Activated CD4-positive, CD25-positive, alpha-beta regulatory T cell treated with anti-CD3 and anti-CD28 coated beads, Interleukin-2, amount 50 U/mL, for 72 hours (primary cell): Measurements from ENCODE around the gene ZCCHC14.

Source experiments
- DNase-seq: peaks from one replicate; pipeline ENCODE4 v3.0.0; 2021

Gene ZCCHC14

GRCh38 chr16:87423429-87423828 lies 69.4 kb downstream of the ZCCHC14 start:
- DNase-seq: no peak

GRCh38 chr16:87422106-87422505 lies 70.7 kb downstream of the ZCCHC14 start:
- no peak for DNase-seq

DNA sequence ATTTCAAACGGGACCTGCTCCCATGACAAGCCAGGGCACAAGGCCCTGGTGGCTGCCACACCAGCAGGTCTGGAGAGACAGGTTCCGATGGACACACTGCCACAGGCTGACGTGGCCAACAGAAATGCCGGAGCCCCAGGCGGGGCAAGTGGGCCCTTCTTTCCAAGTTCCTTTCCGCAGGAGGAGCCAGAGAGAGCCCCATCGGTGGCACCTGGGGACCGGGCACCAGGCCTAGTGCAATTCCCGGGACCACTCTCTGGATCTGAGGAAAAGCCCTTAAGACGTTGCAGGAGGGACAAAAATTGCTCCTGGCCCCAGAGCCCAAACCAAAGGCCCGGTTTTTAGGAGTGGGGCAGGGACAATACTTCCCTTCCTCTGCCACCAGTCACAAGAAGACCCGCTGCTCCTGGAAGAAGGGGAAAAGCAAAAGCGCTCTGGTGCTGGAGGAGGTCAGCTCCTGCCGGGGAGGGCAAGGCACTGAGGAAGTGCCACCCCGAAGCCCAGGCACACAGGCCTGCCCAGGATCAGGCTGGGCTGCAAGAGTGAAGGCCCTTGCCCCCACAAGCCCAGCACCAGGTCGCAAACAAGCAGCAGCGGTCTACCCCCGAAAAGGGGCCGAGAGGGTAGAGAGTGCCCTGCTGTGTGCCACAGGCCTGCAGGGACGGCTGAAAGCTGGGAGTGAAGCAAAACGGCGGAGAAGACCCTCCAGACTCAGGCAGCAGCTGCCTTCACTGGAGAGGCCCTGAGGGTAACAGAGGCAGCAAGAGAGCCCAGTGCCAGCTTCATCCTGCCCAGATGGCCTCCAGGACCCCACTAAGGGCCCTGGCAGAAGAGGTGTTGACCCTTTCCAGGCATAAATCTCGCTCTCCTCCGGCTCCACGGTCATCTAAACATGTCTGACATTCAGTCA lies 71.6 kb downstream of the ZCCHC14 start:
- DNase-seq: no peak

GRCh38 chr16:87420026-87421002 lies 72.5 kb downstream of the ZCCHC14 start:
- no peak for DNase-seq

GRCh38 chr16:87418644-87419043 lies 74.2 kb downstream of the ZCCHC14 start:
- DNase-seq: no peak

DNA sequence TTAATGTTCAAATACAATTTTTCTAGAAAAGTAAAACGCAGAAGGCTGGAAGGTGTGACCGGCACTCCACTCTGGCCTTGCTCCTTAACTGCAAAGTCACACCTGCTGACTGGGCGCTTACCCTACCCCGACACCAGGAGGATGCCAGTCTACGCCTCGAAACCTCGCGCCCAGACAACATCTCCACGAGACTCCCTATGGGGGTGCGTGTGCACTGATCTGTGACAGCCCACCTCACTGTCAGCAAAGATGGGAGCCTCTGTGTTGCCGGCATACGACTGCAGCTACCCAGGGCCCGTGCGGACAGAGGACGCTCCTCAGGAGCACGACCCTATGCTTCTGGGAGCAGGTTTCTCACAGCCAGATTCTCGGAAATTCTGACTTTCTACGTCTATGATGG lies 74.6 kb downstream of the ZCCHC14 start:
- DNase-seq: no peak

GRCh38 chr16:87417528-87417910 lies 75.3 kb downstream of the ZCCHC14 start:
- no peak for DNase-seq

DNA sequence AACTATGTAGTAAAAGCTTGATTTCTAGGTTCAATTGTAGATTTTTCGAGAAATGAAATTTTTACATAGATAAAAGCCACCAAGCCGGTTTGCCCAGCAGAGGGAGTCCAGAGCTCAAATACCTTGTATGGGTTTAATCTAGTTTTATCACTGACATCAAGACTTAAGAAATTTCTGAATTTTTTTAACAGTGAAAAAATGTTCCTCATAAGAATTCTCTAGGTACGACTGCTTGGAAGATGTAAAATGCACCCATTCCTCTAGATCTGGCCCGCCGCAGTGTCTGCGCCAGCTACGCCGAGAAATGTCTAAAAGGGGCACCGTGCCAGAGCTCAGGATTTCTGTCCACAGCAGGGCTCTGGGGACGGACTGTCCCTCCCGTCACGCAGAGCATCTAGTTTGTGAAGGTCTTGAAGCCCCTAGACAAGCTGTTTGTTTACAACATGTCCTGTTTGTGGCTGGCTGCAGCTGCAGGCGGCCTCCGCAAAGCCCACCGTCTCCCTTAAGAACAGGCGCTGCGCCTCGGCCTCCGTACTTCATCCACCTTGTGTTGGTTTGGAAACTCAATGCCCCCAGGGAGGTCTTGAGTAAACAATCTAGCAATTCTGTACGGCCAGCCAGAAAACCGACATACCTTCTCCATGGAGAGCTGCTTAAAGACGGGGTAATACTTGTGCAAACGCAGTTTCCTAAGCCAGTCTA lies 75.8 kb downstream of the ZCCHC14 start:
- DNase-seq: no peak

- no peak for DNase-seq
Measured at GRCh38 chr16:87415441-87415840, 77.4 kb downstream of the ZCCHC14 start.

GRCh38 chr16:87414251-87414680 lies 78.6 kb downstream of the ZCCHC14 start:
- DNase-seq: no peak

DNA sequence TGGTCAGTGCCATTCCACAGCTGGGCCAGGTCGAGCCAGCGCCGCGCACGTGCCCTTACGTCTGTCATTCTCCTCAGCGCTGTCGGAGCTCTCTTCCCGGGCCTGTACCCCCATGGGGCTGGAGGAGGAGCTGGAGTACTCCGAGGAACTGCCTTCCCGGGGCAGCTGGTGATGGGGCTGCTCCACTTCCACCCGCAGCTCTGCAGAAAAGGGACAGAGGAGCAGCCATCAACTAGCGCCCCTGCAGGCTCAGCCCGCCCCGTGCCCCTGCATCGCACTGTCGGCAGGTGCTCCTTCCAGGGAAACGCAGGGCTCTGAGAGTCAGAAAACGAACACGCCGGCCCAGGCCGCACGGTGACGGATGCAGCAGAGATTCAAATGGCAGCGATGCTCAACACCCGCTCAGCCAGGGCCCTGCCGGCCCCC lies 79.8 kb downstream of the ZCCHC14 start:
- DNase-seq: no peak

GRCh38 chr16:87412371-87412995 lies 80.3 kb downstream of the ZCCHC14 start:
- no peak for DNase-seq

DNA sequence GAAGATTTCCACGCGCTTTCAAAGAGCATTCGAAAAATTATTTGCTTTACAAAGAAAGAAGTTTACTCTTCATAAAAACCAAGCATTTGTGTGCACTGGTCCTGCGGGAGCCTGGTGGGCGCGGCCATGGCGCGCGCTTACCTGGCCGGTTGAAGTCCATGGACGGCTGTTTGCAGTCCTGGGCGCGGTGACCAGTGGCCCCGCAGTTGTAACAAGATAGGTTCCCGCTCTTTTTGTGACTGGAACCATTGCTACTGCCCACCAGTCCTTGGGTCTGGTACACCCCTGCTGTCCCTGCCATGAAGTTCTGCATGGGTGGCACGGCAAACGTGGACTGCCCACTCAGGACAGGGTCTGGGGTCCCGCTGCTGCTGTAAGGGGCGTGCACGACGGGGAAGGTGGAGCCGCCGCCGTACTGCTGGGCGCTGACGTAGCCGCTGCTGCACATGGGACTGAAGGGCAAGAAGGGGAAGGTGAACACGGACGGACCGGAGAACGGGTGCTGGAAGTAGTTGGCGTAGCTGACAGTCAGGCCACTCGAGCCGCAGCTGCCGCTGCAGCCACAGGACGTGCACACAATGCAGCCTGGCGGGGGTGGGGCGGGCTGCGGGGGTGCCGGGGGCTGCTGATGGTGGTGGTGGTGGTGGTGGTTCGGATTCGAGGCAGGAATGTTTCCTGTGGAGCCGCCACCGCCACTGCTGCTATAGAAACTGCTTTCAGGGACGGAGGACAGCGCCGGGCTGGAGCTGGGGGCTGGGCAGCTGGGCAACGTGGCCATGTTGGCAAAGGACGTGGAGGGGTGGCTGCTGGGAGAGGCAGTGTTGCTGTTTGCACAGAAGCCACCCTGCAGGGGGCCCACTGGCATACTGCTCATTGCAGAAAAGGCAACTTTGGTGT lies 81.2 kb downstream of the ZCCHC14 start:
- DNase-seq: no peak

- DNase-seq: no peak
Measured at GRCh38 chr16:87410968-87411367, 81.9 kb downstream of the ZCCHC14 start.

DNA sequence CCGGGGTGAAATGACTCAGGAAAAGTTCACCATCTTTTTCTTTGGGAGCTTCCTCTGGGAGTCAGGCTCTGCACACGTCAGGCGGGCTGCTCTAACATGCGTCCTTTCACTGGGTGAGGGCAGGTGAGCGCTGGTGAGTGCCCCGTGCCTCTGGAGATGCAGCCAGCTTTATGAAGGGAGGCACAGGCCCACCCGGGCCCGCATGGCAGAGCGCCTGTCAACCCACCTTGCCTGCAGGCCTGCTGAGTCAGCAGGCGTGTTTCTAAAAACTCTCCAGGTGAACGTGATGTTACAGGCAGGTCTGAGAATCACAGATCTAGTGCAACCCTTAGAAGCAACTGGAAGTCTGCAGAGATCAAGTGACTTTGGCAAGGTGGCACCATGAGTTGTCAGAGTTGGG lies 82.3 kb downstream of the ZCCHC14 start:
- no peak for DNase-seq

- no peak for DNase-seq
Measured at GRCh38 chr16:87409781-87410180, 83.0 kb downstream of the ZCCHC14 start.

DNA sequence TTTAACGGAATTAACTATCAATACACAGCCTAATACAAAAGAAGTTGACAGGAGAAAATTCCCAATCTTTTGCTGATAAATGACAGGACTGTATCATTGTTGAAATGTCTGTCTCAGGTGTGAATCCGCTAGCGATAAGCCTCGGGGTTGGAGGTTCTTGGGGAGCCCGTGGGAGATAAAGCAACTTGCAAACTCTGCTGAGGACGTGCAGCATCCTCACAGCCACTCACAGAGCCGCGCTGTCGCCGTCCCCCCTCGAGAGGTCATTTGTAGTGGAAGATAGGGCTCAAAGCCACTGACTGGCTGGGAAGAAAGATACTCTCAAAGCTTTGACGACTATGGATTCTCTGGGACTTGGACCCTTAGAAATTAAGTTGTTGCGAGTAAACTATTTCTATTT lies 83.7 kb downstream of the ZCCHC14 start:
- no peak for DNase-seq

DNA sequence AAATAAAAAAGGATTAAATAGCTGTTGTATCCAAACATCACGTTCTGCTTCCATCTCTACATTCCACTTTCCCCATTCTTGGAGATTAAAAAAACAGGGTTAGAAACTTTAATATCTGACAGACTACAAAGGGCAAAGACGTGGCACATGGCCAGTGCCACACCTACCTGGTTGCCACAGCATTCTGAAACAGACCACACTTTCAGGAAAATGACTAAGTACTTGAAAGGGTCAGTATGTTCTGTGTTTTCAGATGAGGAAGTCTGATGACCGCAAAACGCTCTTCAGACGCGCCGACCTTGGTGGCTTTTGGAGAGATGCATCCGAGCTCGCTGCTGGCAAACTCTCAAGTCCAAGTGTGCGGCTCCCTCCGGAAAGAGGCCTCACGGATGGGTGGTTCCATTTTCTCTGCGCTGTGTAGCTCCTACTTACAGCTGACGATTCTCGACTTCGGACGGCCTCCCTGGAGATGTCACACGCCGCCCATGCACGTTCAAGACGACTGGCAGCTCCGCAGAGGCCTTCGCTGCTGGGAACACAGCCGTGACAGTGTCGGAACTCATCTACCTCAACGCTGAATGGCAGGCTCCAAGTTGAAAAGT lies 85.2 kb downstream of the ZCCHC14 start:
- DNase-seq: no peak

GRCh38 chr16:87406495-87407088 lies 86.2 kb downstream of the ZCCHC14 start:
- DNase-seq: no peak
